Measurements from ENCODE around the gene SNTA1.
"Not testable (repeated sequence)": the region's sequence is repeated elsewhere in the genome, so short reads cannot be mapped to it uniquely, and the experiment has no call there.

Gene SNTA1

GRCh38 chr20:33443512-33444239 lies at the start of gene SNTA1:
SNTA1 (minus strand) TSS chr20:33443763; CDS start chr20:33443620, 143 bp downstream.
- no peak for DNase-seq

- DNase-seq: no peak
These were observed 47.5 kb upstream of the SNTA1 start for GRCh38 chr20:33490934-33491656.

- no peak for DNase-seq
These were observed 46.7 kb upstream of the SNTA1 start, which contains the start of gene CBFA2T2 for GRCh38 chr20:33490023-33490933. CBFA2T2 (plus strand) TSS chr20:33490096; CDS start chr20:33490268, 172 bp downstream.

- peak; percentile 90 for DNase-seq
These were observed 46.0 kb upstream of the SNTA1 start for GRCh38 chr20:33489495-33490022.

GRCh38 chr20:33488661-33489494 lies 45.3 kb upstream of the SNTA1 start:
- DNase-seq: not testable (repeated sequence)

- no peak for DNase-seq
These were observed 44.6 kb upstream of the SNTA1 start for GRCh38 chr20:33488201-33488600.

GRCh38 chr20:33483186-33483585 lies 39.6 kb upstream of the SNTA1 start:
- DNase-seq: not testable (repeated sequence)

GRCh38 chr20:33482581-33482980 lies 39.0 kb upstream of the SNTA1 start:
- no peak for DNase-seq

- no peak for DNase-seq
These were observed 37.9 kb upstream of the SNTA1 start for GRCh38 chr20:33481431-33481941.

GRCh38 chr20:33480048-33480447 lies 36.5 kb upstream of the SNTA1 start:
- no peak for DNase-seq

GRCh38 chr20:33477386-33478234 lies 34.0 kb upstream of the SNTA1 start:
- no peak for DNase-seq

GRCh38 chr20:33475381-33476152 lies 32.0 kb upstream of the SNTA1 start:
- no peak for DNase-seq

- no peak for DNase-seq
These were observed 31.4 kb upstream of the SNTA1 start for GRCh38 chr20:33474963-33475362.

- DNase-seq: no peak
These were observed 30.7 kb upstream of the SNTA1 start for GRCh38 chr20:33474097-33474873.

GRCh38 chr20:33472868-33473435 lies 29.4 kb upstream of the SNTA1 start:
- DNase-seq: no peak

- DNase-seq: no peak
These were observed 27.3 kb upstream of the SNTA1 start for GRCh38 chr20:33470866-33471265.

GRCh38 chr20:33470457-33470856 lies 26.9 kb upstream of the SNTA1 start:
- no peak for DNase-seq

- no peak for DNase-seq
These were observed 22.7 kb upstream of the SNTA1 start for GRCh38 chr20:33466303-33466646.

Measured in GF-D8 (cell line).